IMR-90 (cell line): ENCODE data around the gene NPHS1. TPM values are rescaled to one million over a fixed set of nuclear protein-coding genes. Genes with fewer than 3 reads are reported as not detected.
"Not testable (repeated sequence)": the region's sequence is repeated elsewhere in the genome, so short reads cannot be mapped to it uniquely, and the experiment has no call there.

Experiments
- ATAC-seq: fragments of 200-7000 bp; cut with Tn5 transposase; 2 replicates; pipeline ENCODE4 v1.9.1; 2020; ENCODE audit warnings: low read depth, mild to moderate bottlenecking, moderate library complexity
- BruUV-seq: library from RNA; stranded (reverse); fragments of 400-500 nt; replicated peaks from 2 replicates; lab custom pipeline; 2021; lab: Mats Ljungman, UMichigan
- CTCF ChIA-PET: fragments of 300-600 bp; formaldehyde crosslinking; extraction: SDS; loops from one replicate; lab custom pipeline; 2021; ENCODE audit warnings: antibody characterized with exemption; lab: Yijun Ruan, JAX
- POLR2A ChIA-PET: fragments of 300-600 bp; sonication (Branson Sonifier 250); formaldehyde crosslinking; loops from one replicate; lab custom pipeline; 2022; ENCODE audit warnings: antibody characterized with exemption; ENCODE audit not compliant: unreplicated experiment; lab: Charles Lee
- DNase-seq: peaks from one replicate; pipeline ENCODE4 v3.0.0; 2013
- H2AFZ ChIP-seq: replicated peaks from 2 replicates; pipeline ENCODE3; 2013; ENCODE audit warnings: low read length, mild to moderate bottlenecking; ENCODE audit not compliant: poor library complexity
- H2AK5ac ChIP-seq: 2 replicates; pipeline ENCODE4 v1.6.1; 2013; ENCODE audit warnings: low read depth, low read length, inconsistent platforms
- H2AK9ac ChIP-seq: replicated peaks from 2 replicates; pipeline ENCODE3; 2013; ENCODE audit warnings: mild to moderate bottlenecking, low read depth, low read length, moderate library complexity; ENCODE audit not compliant: poor library complexity
- H2BK120ac ChIP-seq: 2 replicates; pipeline ENCODE4 v1.6.1; 2013; ENCODE audit warnings: low read depth, low read length, inconsistent platforms
- H2BK15ac ChIP-seq: 3 replicates; pipeline ENCODE4 v1.6.1; 2013; ENCODE audit warnings: low read depth, low read length, inconsistent platforms
- H2BK20ac ChIP-seq: 2 replicates; pipeline ENCODE4 v1.6.1; 2013; ENCODE audit warnings: low read depth, mild to moderate bottlenecking, inconsistent platforms, low read length, moderate library complexity
- H2BK5ac ChIP-seq: 2 replicates; pipeline ENCODE4 v1.6.1; 2013; ENCODE audit warnings: mild to moderate bottlenecking, low read depth, low read length, inconsistent platforms; ENCODE audit not compliant: poor library complexity, severe bottlenecking
- H3K14ac ChIP-seq: replicated peaks from 2 replicates; pipeline ENCODE4 v1.6.1; 2013; ENCODE audit warnings: low read depth, low read length, inconsistent platforms
- H3K18ac ChIP-seq: 2 replicates; pipeline ENCODE4 v1.6.1; 2013; ENCODE audit warnings: low read depth, low read length, control low read depth
- H3K23ac ChIP-seq: 2 replicates; pipeline ENCODE4 v1.6.1; 2013; ENCODE audit warnings: low read depth, low read length, inconsistent platforms
- H3K27ac ChIP-seq: 2 replicates; pipeline ENCODE4 v1.5.1; 2013; ENCODE audit warnings: mild to moderate bottlenecking, control low read depth, low read length; ENCODE audit not compliant: insufficient read depth
- H3K27me3 ChIP-seq: 2 replicates; pipeline ENCODE4 v1.6.1; 2013; ENCODE audit warnings: low read length; ENCODE audit not compliant: control insufficient read depth, insufficient read depth
- H3K36me3 ChIP-seq: 2 replicates; pipeline ENCODE4 v1.6.1; 2013; ENCODE audit warnings: low read length, mixed read lengths; ENCODE audit not compliant: control insufficient read depth, insufficient read depth
- H3K4ac ChIP-seq: 2 replicates; pipeline ENCODE4 v1.6.1; 2013; ENCODE audit warnings: low read depth, low read length, inconsistent platforms
- H3K4me1 ChIP-seq: 2 replicates; pipeline ENCODE4 v1.6.1; 2013; ENCODE audit warnings: low read length, mixed read lengths; ENCODE audit not compliant: control insufficient read depth, insufficient read depth
- H3K4me2 ChIP-seq: 2 replicates; pipeline ENCODE4 v1.6.1; 2013; ENCODE audit warnings: low read depth, mild to moderate bottlenecking, control low read depth, low read length, moderate library complexity
- H3K4me3 ChIP-seq: 2 replicates; pipeline ENCODE4 v1.5.1; 2013; ENCODE audit warnings: low read depth, mild to moderate bottlenecking, control low read depth, low read length, moderate library complexity; ENCODE audit not compliant: insufficient read depth
- H3K56ac ChIP-seq: 2 replicates; pipeline ENCODE4 v1.6.1; 2013; ENCODE audit warnings: low read length, inconsistent platforms; ENCODE audit not compliant: insufficient read depth; ENCODE audit errors: extremely low read depth
- H3K79me1 ChIP-seq, 2 experiments: 2 replicates each; pipeline ENCODE4 v1.6.1; 2013; ENCODE audit warnings: low read length in 2 of 2, inconsistent platforms in 1 of 2, low read depth in 1 of 2
- H3K9ac ChIP-seq: 2 replicates; pipeline ENCODE4 v1.6.1; 2013; ENCODE audit warnings: low read depth, low read length, control low read depth
- H3K9me1 ChIP-seq: 2 replicates; pipeline ENCODE4 v1.6.1; 2013; ENCODE audit warnings: low read length, inconsistent platforms; ENCODE audit not compliant: insufficient read depth
- H3K9me3 ChIP-seq: 2 replicates; pipeline ENCODE4 v1.6.1; 2013; ENCODE audit warnings: low read length; ENCODE audit not compliant: control insufficient read depth, insufficient read depth
- H4K20me1 ChIP-seq: 2 replicates; pipeline ENCODE4 v1.6.1; 2013; ENCODE audit warnings: low read length, inconsistent platforms; ENCODE audit not compliant: insufficient read depth
- H4K5ac ChIP-seq: 2 replicates; pipeline ENCODE4 v1.6.1; 2013; ENCODE audit warnings: mild to moderate bottlenecking, low read depth, low read length, control low read depth
- H4K8ac ChIP-seq, 2 experiments: 2 replicates each; pipeline ENCODE4 v1.6.1; 2013; ENCODE audit warnings: low read depth in 2 of 2, low read length in 2 of 2, control low read depth in 1 of 2, inconsistent platforms in 1 of 2
- H4K91ac ChIP-seq: 2 replicates; pipeline ENCODE4 v1.6.1; 2013; ENCODE audit warnings: low read depth, low read length, inconsistent platforms; ENCODE audit not compliant: insufficient read depth
- WGBS, 2 experiments: methylation state at CpG; one replicate each; pipeline versions ENCODE4 v1.1.5 to v1.1.7; 2013; ENCODE audit warnings: missing lambda C conversion rate in 2 of 2; ENCODE audit not compliant: insufficient read length in 1 of 2; ENCODE audit errors: extremely low coverage in 2 of 2; 5-methylcytosine and 5-hydroxymethylcytosine counted together
- dilution Hi-C: fragments of 300-500 bp; cut with HindIII; formaldehyde crosslinking; loops from one replicate; pipeline ENCODE4 v1.14.3; 2018; ENCODE audit warnings: low sequenced_read_pairs; ENCODE audit not compliant: unreplicated experiment
- in situ Hi-C: fragments of 300-500 bp; cut with MboI; formaldehyde crosslinking; loops from 3 replicates; pipeline ENCODE4 v1.14.3; 2019; ENCODE audit warnings: low sequenced_read_pairs, inconsistent platforms, mixed read lengths
- intact Hi-C: fragments of 100-400 bp; cut with micrococcal nuclease; formaldehyde crosslinking; loops from 2 replicates; pipeline ENCODE4 v1.10.0; 2022
- polyA plus RNA-seq, 3 experiments: library from polyadenylated mRNA; depleted of rRNA; stranded (reverse); fragments of >200 nt; gene quantifications; 2 replicates each; pipeline ENCODE4 v1.2.3, GENCODE V29; 2012; ENCODE audit warnings: low replicate concordance in 1 of 3
- total RNA-seq: library from RNA; depleted of rRNA; stranded (reverse); fragments of >200 nt; gene quantifications from 2 replicates; pipeline ENCODE4 v1.2.3, GENCODE V29; 2012

The NPHS1 gene
- total and polyA plus RNA-seq, 2 of the 4 experiments (the other 2 are of a cell fraction) = not detected

GRCh38 chr19:35891819-35892218 is 39.5 kb upstream of the NPHS1 start:
- H3K4me2 ChIP-seq, in situ Hi-C loops, H4K5ac ChIP-seq, H4K20me1 ChIP-seq, DNase-seq, H3K27me3 ChIP-seq, BruUV-seq, H2AFZ ChIP-seq, H3K4ac ChIP-seq, H3K9me1 ChIP-seq, H3K56ac ChIP-seq, intact Hi-C loops, H3K4me1 ChIP-seq, dilution Hi-C loops, H2BK5ac ChIP-seq, ATAC-seq, H3K9me3 ChIP-seq, H3K4me3 ChIP-seq, H3K27ac ChIP-seq, H2AK9ac ChIP-seq, POLR2A ChIA-PET, H3K23ac ChIP-seq, H4K8ac ChIP-seq, H2BK20ac ChIP-seq, H3K18ac ChIP-seq, H2BK120ac ChIP-seq, H2AK5ac ChIP-seq, H3K9ac ChIP-seq, H4K91ac ChIP-seq, H2BK15ac ChIP-seq, H3K14ac ChIP-seq: not testable (repeated sequence)
- peaks cover 43% of the 10 kb centered on the region for H3K36me3 ChIP-seq
- WGBS, 2 experiments = no CpG with 5 or more reads among the region's 3 CpGs
- CTCF ChIA-PET = interaction anchor here (0.6 kb wide), 1 partner anchor 976 kb away, joined by 4 read pairs; no protein-coding TSS in a partner anchor
- H3K79me1 ChIP-seq = peaks cover 8 to 12% of the 10 kb centered on the region in 2 experiments; a peak in 1 of 4 replicates
